ENCODE measurements around the gene IL33.

- no peak for TF ChIP-seq POLR2A (IDR thresholded peaks at IDR 0.05)
- TF ChIP-seq, protein P1, sequence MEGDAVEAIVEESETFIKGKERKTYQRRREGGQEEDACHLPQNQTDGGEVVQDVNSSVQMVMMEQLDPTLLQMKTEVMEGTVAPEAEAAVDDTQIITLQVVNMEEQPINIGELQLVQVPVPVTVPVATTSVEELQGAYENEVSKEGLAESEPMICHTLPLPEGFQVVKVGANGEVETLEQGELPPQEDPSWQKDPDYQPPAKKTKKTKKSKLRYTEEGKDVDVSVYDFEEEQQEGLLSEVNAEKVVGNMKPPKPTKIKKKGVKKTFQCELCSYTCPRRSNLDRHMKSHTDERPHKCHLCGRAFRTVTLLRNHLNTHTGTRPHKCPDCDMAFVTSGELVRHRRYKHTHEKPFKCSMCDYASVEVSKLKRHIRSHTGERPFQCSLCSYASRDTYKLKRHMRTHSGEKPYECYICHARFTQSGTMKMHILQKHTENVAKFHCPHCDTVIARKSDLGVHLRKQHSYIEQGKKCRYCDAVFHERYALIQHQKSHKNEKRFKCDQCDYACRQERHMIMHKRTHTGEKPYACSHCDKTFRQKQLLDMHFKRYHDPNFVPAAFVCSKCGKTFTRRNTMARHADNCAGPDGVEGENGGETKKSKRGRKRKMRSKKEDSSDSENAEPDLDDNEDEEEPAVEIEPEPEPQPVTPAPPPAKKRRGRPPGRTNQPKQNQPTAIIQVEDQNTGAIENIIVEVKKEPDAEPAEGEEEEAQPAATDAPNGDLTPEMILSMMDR (IDR thresholded peaks at IDR 0.05), result no peak
Measured at GRCh38 chr9:6171667-6172066, 43.9 kb upstream of the IL33 start.
